Gastroesophageal sphincter (tissue), 3 donors: ENCODE data around the gene NEU4.
A peak's percentile ranks its signal among the peaks of the same experiment; 100 is the strongest.

Source experiments
- CTCF ChIP-seq, 4 experiments: fragments of 200-600 bp in 2 of 4; fragments of 450-650 bp in 2 of 4; sonication (generic) in 1 of 4; IDR thresholded peaks; one replicate each; pipeline ENCODE4 v1.5.1; 2017 to 2019; ENCODE audit warnings: antibody characterized with exemption in 4 of 4, mild to moderate bottlenecking in 2 of 4, moderate library complexity in 2 of 4
- EP300 ChIP-seq: sonication (generic); formaldehyde crosslinking; IDR thresholded peaks from one replicate; pipeline ENCODE4 v1.6.1; 2017; ENCODE audit warnings: antibody characterized with exemption, mild to moderate bottlenecking
- POLR2A ChIP-seq, 2 donors: fragments of 450-650 bp; IDR thresholded peaks; one replicate each; pipeline ENCODE4 v1.6.1; 2017; ENCODE audit warnings: antibody characterized with exemption in 2 of 2, mild to moderate bottlenecking in 2 of 2, moderate library complexity in 1 of 2
- POLR2AphosphoS5 ChIP-seq: sonication (generic); formaldehyde crosslinking; IDR thresholded peaks from one replicate; pipeline ENCODE4 v1.6.1; 2017; ENCODE audit warnings: antibody characterized with exemption

- no peak for TF ChIP-seq CTCF (IDR thresholded peaks at IDR 0.05)
- TF ChIP-seq EP300 = no peak
- peak; percentile 7 for TF ChIP-seq POLR2AphosphoS5
- TF ChIP-seq POLR2A (IDR thresholded peaks at IDR 0.05) = no peak
These were observed 37.5 kb upstream of the NEU4 start for GRCh38 chr2:241771286-241772062.
